B cell (primary cell): Measurements from ENCODE around the gene CAMTA1. TPM values are rescaled to one million over a fixed set of nuclear protein-coding genes. Genes with fewer than 3 reads are reported as not detected.

Experiments used
- ATAC-seq: fragments of 200-7000 bp; cut with Tn5 transposase; one replicate; pipeline ENCODE4 v1.10.0; 2021; ENCODE audit warnings: low read depth, mild to moderate bottlenecking, moderate number of reproducible peaks, moderate library complexity
- CTCF ChIA-PET: fragments of 350-600 bp; sonication (Branson Sonifier 250); formaldehyde crosslinking; loops from one replicate; lab custom pipeline; 2021; ENCODE audit warnings: antibody characterized with exemption, inconsistent platforms; lab: Charles Lee
- POLR2A ChIA-PET: fragments of 350-600 bp; sonication (Branson Sonifier 250); formaldehyde crosslinking; loops from one replicate; lab custom pipeline; 2021; ENCODE audit warnings: antibody characterized with exemption; lab: Charles Lee
- DNase-seq: peaks from one replicate; pipeline ENCODE4 v3.0.0; 2013
- H2AFZ ChIP-seq: 2 replicates; pipeline ENCODE4 v1.6.1; 2012; ENCODE audit warnings: mild to moderate bottlenecking, low read depth, low read length; ENCODE audit not compliant: insufficient read depth, poor library complexity, severe bottlenecking
- H3K27ac ChIP-seq, 2 donors: 1 replicate in 1 of 2; 2 replicates in 1 of 2; pipeline ENCODE4 v1.5.1; 2012 to 2013; ENCODE audit warnings: low read length in 2 of 2, mild to moderate bottlenecking in 2 of 2, moderate library complexity in 1 of 2
- H3K27me3 ChIP-seq, 4 experiments: fragments of 200-600 bp in 1 of 4; sonication (generic) in 1 of 4; replicated peaks in 1 of 4; 1 replicate in 2 of 4; 2 replicates in 2 of 4; pipeline versions ENCODE4 v1.6.1 to v1.7.0; 2013 to 2016; ENCODE audit warnings: low read length in 3 of 4, mild to moderate bottlenecking in 2 of 4, mixed read lengths in 1 of 4, moderate library complexity in 1 of 4; ENCODE audit not compliant: insufficient read depth in 4 of 4, control insufficient read depth in 3 of 4; ENCODE audit errors: control extremely low read depth in 1 of 4
- H3K36me3 ChIP-seq, 2 experiments: replicated peaks in 1 of 2; 1 replicate in 1 of 2; 2 replicates in 1 of 2; pipeline versions ENCODE4 v1.6.1 to v1.7.1; 2013; ENCODE audit warnings: low read length in 1 of 2; ENCODE audit not compliant: insufficient read depth in 2 of 2, control insufficient read depth in 1 of 2; ENCODE audit errors: control extremely low read depth in 1 of 2, extremely low read depth in 1 of 2
- H3K4me1 ChIP-seq, 2 donors: fragments of 200-600 bp in 1 of 2; sonication (generic) in 1 of 2; 1 replicate in 1 of 2; 2 replicates in 1 of 2; pipeline versions ENCODE4 v1.5.1 to v1.6.1; 2013 to 2017; ENCODE audit warnings: low read length in 2 of 2; ENCODE audit not compliant: control insufficient read depth in 2 of 2, insufficient read depth in 2 of 2
- H3K4me2 ChIP-seq: replicated peaks from 2 replicates; pipeline ENCODE3; 2012; ENCODE audit warnings: mild to moderate bottlenecking, low read depth, low read length; ENCODE audit not compliant: poor library complexity, severe bottlenecking
- H3K4me3 ChIP-seq, 5 experiments: fragments of 200-600 bp in 1 of 5; sonication (generic) in 1 of 5; 1 replicate in 3 of 5; 2 replicates in 2 of 5; pipeline versions ENCODE4 v1.5.1 to v1.7.0; 2011 to 2016; ENCODE audit warnings: low read length in 4 of 5, mild to moderate bottlenecking in 4 of 5, low read depth in 2 of 5, control low read depth in 1 of 5, moderate library complexity in 1 of 5; ENCODE audit not compliant: insufficient read depth in 1 of 5; ENCODE audit errors: control extremely low read depth in 1 of 5, extremely low read depth in 1 of 5
- H3K79me2 ChIP-seq: fragments of 200-600 bp; sonication (generic); one replicate; pipeline ENCODE4 v1.6.0; 2016; ENCODE audit warnings: low read length; ENCODE audit not compliant: control insufficient read depth, insufficient read depth
- H3K9ac ChIP-seq: fragments of 200-600 bp; sonication (generic); 2 replicates; pipeline ENCODE4 v1.6.1; 2017; ENCODE audit warnings: mild to moderate bottlenecking, low read length, moderate library complexity
- H3K9me3 ChIP-seq, 3 donors: one replicate each; pipeline versions ENCODE4 v1.6.1 to v1.7.1; 2013; ENCODE audit warnings: low read length in 2 of 3; ENCODE audit not compliant: control insufficient read depth in 2 of 3, insufficient read depth in 1 of 3; ENCODE audit errors: control extremely low read depth in 1 of 3
- H4K20me1 ChIP-seq: 2 replicates; pipeline ENCODE4 v1.6.0; 2012; ENCODE audit warnings: mild to moderate bottlenecking, low read length; ENCODE audit not compliant: insufficient read depth, control insufficient read depth, poor library complexity, severe bottlenecking
- H3K27ac Mint-ChIP-seq: one replicate; pipeline ENCODE4 v1.8.0; 2021; ENCODE audit warnings: mixed read lengths
- H3K27me3 Mint-ChIP-seq: one replicate; pipeline ENCODE4 v1.8.0; 2021; ENCODE audit warnings: mixed read lengths
- H3K4me1 Mint-ChIP-seq: one replicate; pipeline ENCODE4 v1.8.0; 2021; ENCODE audit warnings: mixed read lengths
- H3K4me3 Mint-ChIP-seq: one replicate; pipeline ENCODE4 v1.8.0; 2021; ENCODE audit warnings: mixed read lengths
- H3K9me3 Mint-ChIP-seq: one replicate; pipeline ENCODE4 v1.8.0; 2022; ENCODE audit warnings: mixed read lengths; ENCODE audit not compliant: insufficient read depth
- EZH2 ChIP-seq: IDR thresholded peaks from 2 replicates; pipeline ENCODE4 v1.6.1; 2012; ENCODE audit warnings: borderline replicate concordance, low read depth, mild to moderate bottlenecking, moderate library complexity, low read length; ENCODE audit not compliant: insufficient read depth, poor library complexity, severe bottlenecking
- WGBS: methylation state at CpG from one replicate; pipeline ENCODE4 v1.1.5; 2013; ENCODE audit warnings: missing lambda C conversion rate; ENCODE audit not compliant: insufficient coverage; 5-methylcytosine and 5-hydroxymethylcytosine counted together
- intact Hi-C: fragments of 100-400 bp; cut with micrococcal nuclease; formaldehyde crosslinking; loops from one replicate; pipeline ENCODE4 v1.10.0; 2022
- polyA plus RNA-seq: library from polyadenylated mRNA; depleted of rRNA; stranded (reverse); fragments of >200 nt; gene quantifications from 2 replicates; pipeline ENCODE4 v1.2.3, GENCODE V29; 2012
- total RNA-seq, 2 donors: library from RNA; stranded (reverse); fragments of 120-200 nt in 1 of 2; gene quantifications; 1 replicate in 1 of 2; 2 replicates in 1 of 2; pipeline versions ENCODE4 v1.2.3 to v1.2.4, GENCODE V29; 2013 to 2022
- TF ChIP-seq, protein P1 (sequence below): fragments of 200-600 bp; IDR thresholded peaks from one replicate; pipeline ENCODE4 v1.8.0; 2022; ENCODE audit warnings: antibody characterized with exemption, mild to moderate bottlenecking

The CAMTA1 gene
- total and polyA plus RNA-seq, 2 donors (not counting 1 experiment from before 2014, with no cell fraction given), result 42.2 to 45.7 TPM

DNA sequence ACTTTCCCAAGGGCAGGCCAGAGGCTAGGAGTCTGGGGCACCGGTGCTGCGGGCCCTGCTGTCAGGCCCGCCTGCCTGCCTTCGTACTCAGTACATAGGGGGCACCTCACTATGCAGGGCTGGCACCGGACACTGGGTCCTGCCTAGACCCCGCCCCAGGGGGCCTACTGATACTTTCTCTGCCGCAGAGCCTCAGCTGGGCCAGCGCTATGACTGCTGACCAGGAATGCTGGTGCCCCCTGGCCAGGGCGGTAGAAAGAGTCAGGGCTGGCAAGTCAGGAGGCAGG lies 857.1 kb downstream of the CAMTA1 start:
- Histone ChIP-seq H3K27ac (no peak overlapping the region), H3K9me3 (peaks cover 0 to 17% (median 0%) of the 10 kb centered on the region in 3 donors), H4K20me1 (no peaks in the 10 kb centered on the region), H3K9ac (no peak overlapping the region), H2AFZ (no peak overlapping the region), H3K79me2 (no peaks in the 10 kb centered on the region), H3K4me1 (no peaks in the 10 kb centered on the region), H3K27me3 (no peaks in the 10 kb centered on the region), H3K4me3 (no peak overlapping the region), H3K4me2 (no peak overlapping the region), H3K36me3 (no peaks in the 10 kb centered on the region)
- Mint-ChIP-seq H3K27me3 (peaks cover 4% of the 10 kb centered on the region), H3K4me1 (no peaks in the 10 kb centered on the region), H3K9me3 (peaks cover 5% of the 10 kb centered on the region), H3K4me3 (no peak overlapping the region), H3K27ac (no peak overlapping the region)
- ATAC-seq (no peak), DNase-seq (no peak)
- POLR2A ChIA-PET, result no interaction called here
- WGBS, result 92% methylated on average over 8 of the region's 9 CpGs
- TF ChIP-seq EZH2, result no peak
- TF ChIP-seq, protein P1, sequence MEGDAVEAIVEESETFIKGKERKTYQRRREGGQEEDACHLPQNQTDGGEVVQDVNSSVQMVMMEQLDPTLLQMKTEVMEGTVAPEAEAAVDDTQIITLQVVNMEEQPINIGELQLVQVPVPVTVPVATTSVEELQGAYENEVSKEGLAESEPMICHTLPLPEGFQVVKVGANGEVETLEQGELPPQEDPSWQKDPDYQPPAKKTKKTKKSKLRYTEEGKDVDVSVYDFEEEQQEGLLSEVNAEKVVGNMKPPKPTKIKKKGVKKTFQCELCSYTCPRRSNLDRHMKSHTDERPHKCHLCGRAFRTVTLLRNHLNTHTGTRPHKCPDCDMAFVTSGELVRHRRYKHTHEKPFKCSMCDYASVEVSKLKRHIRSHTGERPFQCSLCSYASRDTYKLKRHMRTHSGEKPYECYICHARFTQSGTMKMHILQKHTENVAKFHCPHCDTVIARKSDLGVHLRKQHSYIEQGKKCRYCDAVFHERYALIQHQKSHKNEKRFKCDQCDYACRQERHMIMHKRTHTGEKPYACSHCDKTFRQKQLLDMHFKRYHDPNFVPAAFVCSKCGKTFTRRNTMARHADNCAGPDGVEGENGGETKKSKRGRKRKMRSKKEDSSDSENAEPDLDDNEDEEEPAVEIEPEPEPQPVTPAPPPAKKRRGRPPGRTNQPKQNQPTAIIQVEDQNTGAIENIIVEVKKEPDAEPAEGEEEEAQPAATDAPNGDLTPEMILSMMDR, result no peak
- CTCF ChIA-PET, result interaction anchor here (1.1 kb wide), 1 partner anchor 23 kb away, joined by 3 read pairs; no protein-coding TSS in a partner anchor
- intact Hi-C loops, result no loop called here

DNA sequence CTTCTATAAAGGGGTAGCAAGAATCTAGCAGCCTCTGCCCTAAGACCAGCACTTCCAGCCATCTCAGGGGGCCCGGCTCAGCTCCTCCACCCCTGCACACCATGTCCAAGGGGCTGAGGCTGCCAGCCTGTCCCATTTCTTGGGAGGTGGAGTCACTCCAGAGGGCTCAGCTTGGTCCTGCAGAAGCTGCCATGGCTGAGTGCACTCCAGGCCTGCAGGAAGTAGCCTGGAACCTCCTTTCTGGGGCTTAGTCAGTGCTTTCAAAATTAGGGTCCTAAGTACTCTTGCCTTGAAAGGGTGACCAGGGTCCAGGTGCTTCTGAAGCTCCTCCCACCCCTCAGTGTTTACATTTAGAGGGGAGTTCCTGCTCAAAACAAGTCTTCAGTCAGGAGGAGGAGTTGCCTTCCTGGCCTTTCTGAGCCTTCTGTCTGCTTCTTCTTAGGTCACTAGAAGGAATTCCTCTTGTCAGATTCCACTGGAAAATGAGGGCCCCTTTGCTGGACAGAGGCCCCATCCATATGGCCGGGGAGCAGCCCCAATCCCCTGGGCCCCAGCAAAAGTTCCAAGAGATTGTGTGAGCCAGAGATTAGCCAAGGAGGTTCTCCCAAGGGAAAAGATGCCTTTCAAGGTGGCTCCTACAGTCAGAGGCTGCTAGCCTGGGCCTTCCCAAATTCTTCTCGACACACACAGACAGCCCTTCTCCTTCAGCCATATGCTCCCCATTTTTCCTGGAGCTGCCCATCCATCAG lies 857.7 kb downstream of the CAMTA1 start:
- intact Hi-C loops, result no loop called here
- no peak overlapping the region for H3K4me2 ChIP-seq
- H3K9me3 ChIP-seq, result peaks cover 0 to 17% (median 0%) of the 10 kb centered on the region in 3 donors
- no peak for DNase-seq
- Mint-ChIP-seq H3K4me1 (no peaks in the 10 kb centered on the region), H3K9me3 (peaks cover 5% of the 10 kb centered on the region), H3K27ac (no peak overlapping the region), H3K27me3 (peaks cover 4% of the 10 kb centered on the region), H3K4me3 (no peak overlapping the region)
- H4K20me1 ChIP-seq, result no peaks in the 10 kb centered on the region
- H3K4me1 ChIP-seq, result no peaks in the 10 kb centered on the region
- TF ChIP-seq EZH2, result no peak
- peaks cover 0 to 2% (median 0%) of the 10 kb centered on the region in 4 experiments for H3K27me3 ChIP-seq
- ChIA-PET POLR2A (no interaction called here), CTCF (interaction anchor here (1.1 to 1.5 kb wide), 2 partner anchors 10 to 22 kb away, joined by 3 read pairs; no protein-coding TSS in a partner anchor)
- no peak overlapping the region for H3K9ac ChIP-seq
- H3K27ac ChIP-seq, result no peak overlapping the region
- 91% methylated on average over 2 of the region's 3 CpGs for WGBS
- no peak overlapping the region for H3K4me3 ChIP-seq
- no peaks in the 10 kb centered on the region for H3K36me3 ChIP-seq
- ATAC-seq, result no peak
- no peak overlapping the region for H2AFZ ChIP-seq
- no peaks in the 10 kb centered on the region for H3K79me2 ChIP-seq
